OCI-LY7 (cell line): ENCODE results near the gene ARL8B.

ENCODE experiments used
- CTCF ChIP-seq: fragments of 200-600 bp; sonication (generic); conservative IDR thresholded peaks from 2 replicates; pipeline ENCODE4 v1.5.1; 2014; ENCODE audit warnings: mild to moderate bottlenecking, antibody characterized with exemption, low read length, moderate library complexity, mixed read lengths
- EZH2phosphoT487 ChIP-seq: fragments of 200-600 bp; sonication (generic); IDR thresholded peaks from 2 replicates; pipeline ENCODE4 v1.6.1; 2018; ENCODE audit warnings: low read depth, borderline replicate concordance, mild to moderate bottlenecking, mixed run types, antibody characterized with exemption, low read length, moderate library complexity, mixed read lengths

- no peak for TF ChIP-seq CTCF
- no peak for TF ChIP-seq EZH2phosphoT487
Observed at GRCh38 chr3:5134499-5134898, 12.4 kb downstream of the ARL8B start.
